ENCODE data around the gene CERS6.

The CERS6 gene

GRCh38 chr2:168568476-168569267 lies 112.6 kb downstream of the CERS6 start:
- no peak for DNase-seq (ENCODE audit: low read depth)

- no peak for DNase-seq (ENCODE audit: low read depth)
These were observed 115.0 kb downstream of the CERS6 start for GRCh38 chr2:168571061-168571460.

DNA sequence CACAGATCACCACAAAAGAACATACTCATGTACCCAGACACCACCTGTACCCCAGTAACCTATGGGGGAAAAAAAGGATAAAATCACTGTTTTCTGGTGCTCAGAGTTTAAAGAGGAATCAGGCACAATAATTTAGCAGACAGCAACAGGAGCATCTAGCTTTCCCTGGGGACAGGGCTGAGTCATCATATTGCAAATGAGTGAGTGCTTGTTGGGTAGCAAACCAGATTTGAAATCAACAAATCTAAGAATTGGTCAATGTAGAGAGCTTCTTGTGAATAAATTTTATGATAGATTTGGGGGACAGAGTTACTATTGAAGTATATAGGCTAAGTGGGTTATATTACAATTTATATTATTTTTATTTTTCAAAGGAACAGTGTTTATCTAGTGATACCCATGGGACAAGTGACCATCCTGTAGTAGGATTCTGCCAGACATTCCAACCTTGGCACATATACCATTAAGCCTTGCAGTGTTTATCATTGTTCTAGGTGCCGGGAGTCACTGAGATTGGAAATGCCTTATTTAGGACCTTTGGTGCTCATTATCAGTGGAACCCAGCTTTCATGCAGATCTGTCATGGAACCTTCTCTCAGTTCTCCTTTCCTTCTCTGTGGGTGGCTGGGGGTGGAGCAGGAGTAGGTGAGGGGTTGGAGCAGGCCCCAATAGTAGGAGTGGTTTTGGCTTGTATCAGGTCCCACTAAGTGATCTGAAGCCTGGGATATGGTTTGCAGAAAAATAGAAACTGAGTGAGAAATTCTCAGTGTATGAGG lies 117.2 kb downstream of the CERS6 start:
- DNase-seq (ENCODE audit: low read depth) = peak; percentile 32

- no peak for DNase-seq (ENCODE audit: low read depth)
These were observed 119.0 kb downstream of the CERS6 start for GRCh38 chr2:168574856-168575630.

GRCh38 chr2:168577885-168578284 lies 121.8 kb downstream of the CERS6 start:
- peak; percentile 48 for DNase-seq (ENCODE audit: low read depth)

DNA sequence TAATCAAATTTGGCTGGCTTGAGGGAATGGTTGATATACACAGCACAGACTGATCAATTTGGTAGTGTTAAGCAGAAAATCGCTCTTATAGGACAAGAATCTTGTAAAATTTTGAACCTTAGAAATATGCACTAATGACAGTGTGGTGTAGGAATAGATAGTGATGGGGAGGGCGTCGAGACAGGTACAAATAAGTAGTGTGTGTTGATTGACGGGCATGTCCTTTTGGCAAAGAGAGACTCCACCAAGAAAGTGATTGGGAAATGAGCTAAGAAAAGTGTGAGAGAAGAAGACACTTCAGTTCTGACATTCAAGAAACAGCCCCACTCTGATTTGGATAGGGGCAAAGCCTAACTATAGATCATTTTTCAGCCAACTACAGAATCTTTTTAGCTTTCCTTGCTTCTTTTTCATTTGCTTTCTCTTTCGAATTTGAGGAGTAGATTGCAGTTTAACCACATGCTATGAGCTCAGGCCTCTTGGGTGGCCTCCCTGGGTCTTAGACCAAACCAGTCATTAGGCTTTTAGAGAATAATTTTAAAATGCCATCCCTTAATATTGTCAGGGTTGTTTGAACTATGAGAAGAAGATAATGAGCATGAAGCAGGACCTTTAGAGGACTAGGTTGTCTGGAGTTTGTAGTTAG lies 127.1 kb downstream of the CERS6 start:
- peak; percentile 32 for DNase-seq (ENCODE audit: low read depth)

DNA sequence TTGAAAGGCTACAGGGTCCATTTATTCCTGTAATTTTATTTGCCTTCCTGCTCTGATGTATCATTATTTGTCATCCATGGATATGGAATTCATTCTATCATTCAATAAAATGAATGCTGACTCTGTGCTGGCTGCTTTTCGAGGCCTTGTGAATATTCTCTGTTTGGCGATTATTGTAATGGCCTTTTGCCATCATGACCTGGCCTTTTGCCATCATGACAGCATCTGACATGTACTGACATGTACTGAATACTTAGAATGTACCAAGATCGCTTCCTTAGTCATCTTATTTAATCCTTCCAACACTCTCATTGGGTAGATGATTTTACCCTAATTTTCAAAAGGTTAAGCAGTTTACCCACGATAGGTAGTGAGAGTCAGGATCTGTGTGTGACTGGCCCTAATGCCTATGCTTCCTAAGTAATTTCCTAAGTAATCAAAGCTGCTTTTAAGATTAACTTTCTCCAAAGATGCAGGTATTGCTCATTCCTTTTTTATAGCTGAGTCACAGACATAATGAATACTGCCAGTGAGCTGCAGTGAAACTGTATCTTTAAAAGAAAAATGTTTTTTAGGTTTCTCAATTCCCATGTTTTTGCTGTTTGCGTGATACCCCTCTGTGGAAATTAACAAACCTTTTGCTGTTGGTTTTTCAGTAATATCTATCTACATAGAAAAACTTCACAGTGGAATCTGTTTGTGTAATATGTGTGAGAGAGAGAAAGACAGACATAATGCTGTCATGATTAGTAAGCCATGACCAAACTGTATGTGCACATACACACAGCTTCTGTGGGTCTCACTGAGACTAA lies 127.8 kb downstream of the CERS6 start:
- peak; percentile 51 for DNase-seq (ENCODE audit: low read depth)

DNA sequence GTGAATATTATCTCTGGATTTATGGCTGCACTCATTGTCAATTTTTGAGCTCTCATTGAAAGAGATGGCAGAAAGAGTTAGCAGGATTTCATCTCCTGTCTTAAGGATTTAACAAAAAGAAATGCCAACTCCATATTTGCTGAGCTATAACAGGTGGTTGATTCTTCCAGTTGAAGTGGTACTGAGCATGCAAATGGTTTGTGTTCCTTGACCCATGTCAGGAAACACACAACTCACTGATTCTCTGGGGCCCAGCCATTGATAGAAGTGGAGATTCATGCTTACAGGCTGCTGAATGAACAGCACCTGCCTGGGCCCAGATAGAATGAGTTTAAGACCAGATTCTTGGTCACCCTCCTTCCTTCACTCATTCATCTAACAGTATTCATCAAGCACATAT lies 128.8 kb downstream of the CERS6 start:
- no peak for DNase-seq (ENCODE audit: low read depth)

GRCh38 chr2:168585700-168586099 lies 129.6 kb downstream of the CERS6 start:
- no peak for DNase-seq (ENCODE audit: low read depth)

- no peak for DNase-seq (ENCODE audit: low read depth)
These were observed 131.2 kb downstream of the CERS6 start for GRCh38 chr2:168587307-168587706.

DNA sequence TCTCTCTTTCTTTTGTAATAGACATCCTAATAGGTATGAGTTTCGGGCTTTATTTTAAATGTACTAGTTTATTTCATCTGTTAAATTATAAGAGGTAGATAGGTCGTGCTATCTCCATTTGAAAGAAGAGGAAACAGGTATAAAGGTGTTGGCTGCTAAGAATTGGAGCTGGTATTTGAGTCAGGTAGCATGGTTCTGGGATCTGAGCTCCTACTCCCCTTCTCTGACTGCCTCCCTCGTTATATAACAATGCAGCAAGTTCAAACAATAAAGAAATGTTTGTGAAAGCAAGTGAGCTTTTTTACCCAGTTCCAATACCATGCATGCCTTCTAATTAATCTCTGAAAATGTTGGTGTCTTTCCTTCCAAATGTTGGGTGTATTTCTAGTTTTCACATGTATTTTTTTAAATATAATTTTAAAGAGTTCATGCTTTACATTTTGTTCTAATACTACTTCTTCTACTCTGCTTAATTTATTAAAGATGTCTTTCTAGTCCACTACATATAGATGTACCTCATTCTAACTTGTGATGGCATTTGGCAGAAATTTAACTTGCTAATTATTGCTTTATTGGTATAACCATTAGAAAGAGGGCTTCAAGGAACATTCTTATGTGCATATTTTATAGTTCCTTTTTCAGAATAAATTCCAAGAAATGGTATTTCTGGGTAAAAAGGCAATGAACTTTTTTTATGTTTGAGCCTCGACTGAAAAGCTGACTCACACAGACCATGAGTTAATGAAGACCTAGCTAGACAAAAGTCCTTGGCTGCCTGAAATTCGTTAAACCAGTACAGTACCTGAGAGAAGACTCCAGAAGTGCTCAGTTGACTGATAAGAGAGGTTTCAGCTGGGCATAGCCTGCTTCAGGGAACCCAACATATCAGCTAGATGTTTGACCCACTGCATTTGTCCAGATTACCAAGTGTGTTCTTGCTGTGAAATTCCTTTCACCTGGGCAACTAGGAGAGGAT lies 133.5 kb downstream of the CERS6 start:
- DNase-seq (ENCODE audit: low read depth) = peak; percentile 8

- DNase-seq (ENCODE audit: low read depth) = no peak
These were observed 136.2 kb downstream of the CERS6 start for GRCh38 chr2:168592181-168592831.

DNA sequence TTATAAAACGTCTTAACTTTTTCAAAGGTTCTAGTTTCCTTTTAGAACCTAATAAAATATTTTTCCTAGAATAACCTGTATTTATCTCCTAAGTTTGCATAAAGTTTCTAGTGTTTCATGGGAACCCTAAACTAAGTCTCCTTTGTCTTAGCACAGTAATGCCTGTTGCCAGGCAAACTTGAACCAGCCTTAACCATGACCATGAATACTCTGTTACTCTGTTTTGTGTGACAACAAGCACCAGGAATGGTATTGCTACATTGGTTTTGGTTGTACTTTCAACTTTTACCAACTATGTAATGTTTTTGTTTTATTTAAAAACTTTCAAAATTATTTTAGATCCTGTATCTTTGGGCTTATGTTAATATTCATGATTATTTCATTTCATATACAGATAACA lies 137.6 kb downstream of the CERS6 start:
- DNase-seq (ENCODE audit: low read depth) = no peak

DNA sequence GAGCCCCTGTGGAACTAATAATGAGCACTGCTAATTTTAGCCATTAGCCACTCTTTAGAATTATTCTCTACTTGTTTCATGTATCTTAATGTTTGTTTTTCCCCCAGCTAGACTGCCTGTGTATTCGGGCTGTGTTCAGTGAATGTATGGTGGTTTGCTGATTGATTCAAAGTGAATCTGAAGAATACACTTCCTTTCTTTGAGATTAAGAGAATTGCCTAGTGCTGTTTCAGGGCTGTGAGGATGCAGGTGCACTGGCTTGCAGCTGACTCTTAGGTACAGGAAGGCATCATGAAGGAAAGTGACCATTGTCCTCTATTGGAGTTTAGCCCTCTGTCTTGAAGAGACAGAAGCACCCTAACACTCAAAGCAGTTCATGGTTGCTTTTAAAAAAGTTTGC lies 138.7 kb downstream of the CERS6 start:
- no peak for DNase-seq (ENCODE audit: low read depth)

- no peak for DNase-seq (ENCODE audit: low read depth)
These were observed 141.0 kb downstream of the CERS6 start for GRCh38 chr2:168596881-168597655.

- DNase-seq (ENCODE audit: low read depth) = no peak
These were observed 143.7 kb downstream of the CERS6 start for GRCh38 chr2:168599738-168600137.

GRCh38 chr2:168600949-168601348 lies 144.9 kb downstream of the CERS6 start:
- DNase-seq (ENCODE audit: low read depth) = no peak

DNA sequence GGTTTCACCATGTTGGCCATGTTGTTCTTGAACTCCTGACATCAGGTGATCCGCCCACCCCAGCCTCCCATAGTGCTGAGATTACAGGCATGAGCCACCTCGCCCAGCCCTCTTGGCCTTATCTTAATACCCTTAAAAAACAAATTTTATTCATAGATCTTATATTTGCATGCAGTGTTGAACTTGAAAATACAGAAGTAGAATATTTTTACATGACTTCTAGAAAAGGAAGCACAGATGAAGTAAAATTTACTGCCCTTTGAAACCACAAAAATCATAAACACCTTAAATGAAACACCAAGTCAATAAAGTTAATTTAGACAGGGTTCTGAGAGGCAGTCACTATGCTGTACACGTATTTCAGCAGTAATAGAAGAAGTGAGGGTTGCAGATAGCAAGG lies 145.7 kb downstream of the CERS6 start:
- DNase-seq (ENCODE audit: low read depth) = no peak

DNA sequence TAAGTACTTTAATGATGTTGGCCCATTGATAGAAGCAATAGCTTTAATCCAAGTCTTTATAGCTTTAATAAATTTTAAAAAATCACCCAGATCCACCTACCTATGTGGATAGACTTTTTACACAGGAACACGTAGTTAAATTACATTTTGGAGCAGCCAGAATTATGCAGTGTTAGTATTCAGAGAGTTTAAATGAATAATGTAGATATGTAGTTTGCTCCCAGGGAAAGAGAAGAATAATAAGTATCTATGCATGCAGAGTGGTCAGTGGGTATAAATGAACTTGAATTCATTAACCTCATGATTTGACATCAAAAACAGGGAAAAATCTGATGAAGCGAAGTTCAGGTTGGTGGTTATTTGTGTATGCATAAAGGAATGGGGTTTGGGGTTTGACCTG lies 146.3 kb downstream of the CERS6 start:
- no peak for DNase-seq (ENCODE audit: low read depth)
